GM23338 (cell line): ENCODE results near the gene TRAF2. TPM values are rescaled to one million over a fixed set of nuclear protein-coding genes. Genes with fewer than 3 reads are reported as not detected.

Source experiments
- ATAC-seq: fragments of 200-7000 bp; cut with Tn5 transposase; 3 replicates; pipeline ENCODE4 v1.9.1; 2020
- DNase-seq: peaks from one replicate; pipeline ENCODE4 v3.0.0-alpha.2; 2015; ENCODE audit warnings: low spot score
- H2AFZ ChIP-seq: fragments of 200-600 bp; sonication (generic); 2 replicates; pipeline ENCODE4 v1.8.0; 2016; ENCODE audit warnings: antibody characterized with exemption, mild to moderate bottlenecking, moderate library complexity
- H3F3A ChIP-seq: fragments of 200-600 bp; sonication (generic); replicated peaks from 2 replicates; pipeline ENCODE4 v1.8.0; 2017; ENCODE audit warnings: antibody characterized with exemption, mixed run types, low read depth
- H3K27ac ChIP-seq: fragments of 200-600 bp; sonication (generic); 2 replicates; pipeline ENCODE4 v1.6.1; 2016; ENCODE audit warnings: low read depth
- H3K27me3 ChIP-seq: fragments of 200-600 bp; sonication (generic); 2 replicates; pipeline ENCODE4 v1.8.0; 2016; ENCODE audit warnings: mild to moderate bottlenecking, mixed run types, moderate library complexity; ENCODE audit not compliant: insufficient read depth
- H3K36me3 ChIP-seq: fragments of 200-600 bp; sonication (generic); 2 replicates; pipeline ENCODE4 v1.8.0; 2016; ENCODE audit warnings: mild to moderate bottlenecking; ENCODE audit not compliant: insufficient read depth
- H3K4me1 ChIP-seq: fragments of 200-600 bp; sonication (generic); 2 replicates; pipeline ENCODE4 v1.8.0; 2016; ENCODE audit warnings: mild to moderate bottlenecking, moderate library complexity; ENCODE audit not compliant: insufficient read depth
- H3K4me2 ChIP-seq: fragments of 200-600 bp; sonication (generic); 2 replicates; pipeline ENCODE4 v1.7.1; 2017; ENCODE audit warnings: mixed run types
- H3K4me3 ChIP-seq: fragments of 200-600 bp; sonication (generic); 2 replicates; pipeline ENCODE4 v1.6.1; 2016; ENCODE audit warnings: mixed run types
- H3K79me2 ChIP-seq: fragments of 200-600 bp; sonication (generic); replicated peaks from 2 replicates; pipeline ENCODE4 v1.8.0; 2017; ENCODE audit warnings: mild to moderate bottlenecking; ENCODE audit not compliant: insufficient read depth
- H3K9me2 ChIP-seq: fragments of 200-600 bp; sonication (generic); 2 replicates; pipeline ENCODE4 v1.8.0; 2017; ENCODE audit not compliant: insufficient read depth
- H4K20me1 ChIP-seq: fragments of 200-600 bp; sonication (generic); replicated peaks from 2 replicates; pipeline ENCODE4 v1.8.0; 2017; ENCODE audit warnings: mild to moderate bottlenecking; ENCODE audit not compliant: insufficient read depth
- H3K27ac Mint-ChIP-seq: 2 replicates; pipeline ENCODE4 v1.8.0; 2020; ENCODE audit warnings: inconsistent platforms, mild to moderate bottlenecking, moderate library complexity, mixed read lengths
- H3K27me3 Mint-ChIP-seq: 3 replicates; pipeline ENCODE4 v1.8.0; 2022; ENCODE audit warnings: low read depth, mild to moderate bottlenecking, moderate library complexity, mixed read lengths, inconsistent platforms; ENCODE audit not compliant: insufficient read depth, poor library complexity
- H3K36me3 Mint-ChIP-seq: 3 replicates; pipeline ENCODE4 v1.8.0; 2021; ENCODE audit warnings: low read depth, mild to moderate bottlenecking, inconsistent platforms, moderate library complexity, mixed read lengths
- H3K4me1 Mint-ChIP-seq: 3 replicates; pipeline ENCODE4 v1.8.0; 2020; ENCODE audit warnings: mild to moderate bottlenecking, inconsistent platforms, mixed read lengths
- H3K4me3 Mint-ChIP-seq: 3 replicates; pipeline ENCODE4 v1.8.0; 2021; ENCODE audit warnings: moderate library complexity, mild to moderate bottlenecking, inconsistent platforms, mixed read lengths
- H3K9me3 Mint-ChIP-seq: 3 replicates; pipeline ENCODE4 v1.8.0; 2020; ENCODE audit warnings: moderate library complexity, mild to moderate bottlenecking, inconsistent platforms, mixed read lengths
- CREB1 ChIP-seq: fragments of 250-450 bp; sonication (Bioruptor Pico); IDR thresholded peaks from 2 replicates; pipeline ENCODE4 v1.5.0; 2020; ENCODE audit warnings: low read depth, mild to moderate bottlenecking, moderate library complexity
- ETS1 ChIP-seq: IDR thresholded peaks from 2 replicates; pipeline ENCODE4 v1.6.1; 2016; ENCODE audit warnings: antibody characterized with exemption
- EZH2 ChIP-seq: fragments of 200-600 bp; sonication (generic); IDR thresholded peaks from one replicate; pipeline ENCODE4 v1.8.0; 2017; ENCODE audit warnings: antibody characterized with exemption, mild to moderate bottlenecking, low read depth; ENCODE audit not compliant: unreplicated experiment
- EZH2phosphoT487 ChIP-seq: fragments of 200-600 bp; sonication (generic); IDR thresholded peaks from one replicate; pipeline ENCODE4 v1.8.1; 2018; ENCODE audit warnings: antibody characterized with exemption; ENCODE audit not compliant: unreplicated experiment
- JUNB ChIP-seq: IDR thresholded peaks from one replicate; pipeline ENCODE4 v1.6.1; 2016; ENCODE audit warnings: antibody characterized with exemption; ENCODE audit not compliant: unreplicated experiment
- NANOG ChIP-seq: IDR thresholded peaks from 2 replicates; pipeline ENCODE4 v1.6.1; 2016; ENCODE audit warnings: antibody characterized with exemption, borderline replicate concordance
- POLR2AphosphoS5 ChIP-seq: IDR thresholded peaks from 2 replicates; pipeline ENCODE4 v1.6.1; 2016; ENCODE audit warnings: antibody characterized with exemption, low read depth
- REST ChIP-seq: IDR thresholded peaks from one replicate; pipeline ENCODE4 v1.6.1; 2018; ENCODE audit warnings: antibody characterized with exemption; ENCODE audit not compliant: unreplicated experiment
- STAT1 ChIP-seq: IDR thresholded peaks from one replicate; pipeline ENCODE4 v1.6.1; 2016; ENCODE audit warnings: antibody characterized with exemption; ENCODE audit not compliant: unreplicated experiment
- ZNF114 ChIP-seq: fragments of 250-450 bp; sonication (Bioruptor Pico); IDR thresholded peaks from 2 replicates; pipeline ENCODE4 v1.5.0; 2020; ENCODE audit warnings: mild to moderate bottlenecking, moderate library complexity
- ZNF331 ChIP-seq: fragments of 250-450 bp; sonication (Bioruptor Pico); IDR thresholded peaks from 2 replicates; pipeline ENCODE4 v1.5.0; 2020; ENCODE audit warnings: low read depth, mild to moderate bottlenecking, moderate library complexity
- ZNF462 ChIP-seq: fragments of 250-450 bp; sonication (Bioruptor Pico); IDR thresholded peaks from 2 replicates; pipeline ENCODE4 v1.5.0; 2020; ENCODE audit warnings: mild to moderate bottlenecking, moderate library complexity
- polyA plus RNA-seq: library from polyadenylated mRNA; unstranded; fragments of >200 nt; fragmentation: Nextera tagmentation; extraction: Ambion mirVana; gene quantifications from 2 replicates; pipeline ENCODE4 v1.2.1, GENCODE V29; 2016
- total RNA-seq: library from RNA; depleted of rRNA; stranded (reverse); fragments of >200 nt; shearing (Covaris generic); gene quantifications from 2 replicates; pipeline ENCODE4 v1.2.3, GENCODE V29; 2014

TRAF2 gene
- total and polyA plus RNA-seq, 2 experiments from 2014 or later, result 25.4 to 39.9 TPM

- TF ChIP-seq EZH2phosphoT487, result no peak
- no peak for TF ChIP-seq ETS1
- TF ChIP-seq STAT1, result no peak
- TF ChIP-seq NANOG, result no peak
- no peak for TF ChIP-seq CREB1 (CRISPR knock-in tag)
- TF ChIP-seq ZNF114, result no peak
- TF ChIP-seq JUNB, result no peak
- TF ChIP-seq REST, result no peak
Measured at GRCh38 chr9:136969150-136969549, 82.8 kb downstream of the TRAF2 start (continued).

GRCh38 chr9:136969774-136970173 is 83.5 kb downstream of the TRAF2 start:
- Mint-ChIP-seq H3K27ac (no peak overlapping the region), H3K36me3 (no peaks in the 10 kb centered on the region), H3K4me3 (no peak overlapping the region), H3K9me3 (no peaks in the 10 kb centered on the region; the same call in 2 of the 3 replicates), H3K4me1 (peaks cover 9% of the 10 kb centered on the region), H3K27me3 (peaks cover 5% of the 10 kb centered on the region)
- no peak overlapping the region for H2AFZ ChIP-seq
- H3K4me3 ChIP-seq, result no peak overlapping the region
- H3K4me2 ChIP-seq, result no peak overlapping the region
- no peaks in the 10 kb centered on the region for H3F3A ChIP-seq
- no peak overlapping the region for H3K27ac ChIP-seq
- H4K20me1 ChIP-seq, result no peaks in the 10 kb centered on the region
- ATAC-seq (no peak), DNase-seq (no peak)
- H3K36me3 ChIP-seq, result no peaks in the 10 kb centered on the region
- no peaks in the 10 kb centered on the region for H3K27me3 ChIP-seq
- no peaks in the 10 kb centered on the region for H3K9me2 ChIP-seq
- H3K79me2 ChIP-seq, result no peaks in the 10 kb centered on the region
- peaks cover 9% of the 10 kb centered on the region for H3K4me1 ChIP-seq
- TF ChIP-seq EZH2phosphoT487 (no peak), ZNF462 (CRISPR knock-in tag) (no peak), STAT1 (no peak), ETS1 (no peak), POLR2AphosphoS5 (no peak), ZNF114 (no peak), ZNF331 (CRISPR knock-in tag) (no peak), CREB1 (CRISPR knock-in tag) (no peak), NANOG (no peak), EZH2 (no peak), JUNB (no peak)
